ENCODE measurements around the gene DCBLD2.

Gene DCBLD2

DNA sequence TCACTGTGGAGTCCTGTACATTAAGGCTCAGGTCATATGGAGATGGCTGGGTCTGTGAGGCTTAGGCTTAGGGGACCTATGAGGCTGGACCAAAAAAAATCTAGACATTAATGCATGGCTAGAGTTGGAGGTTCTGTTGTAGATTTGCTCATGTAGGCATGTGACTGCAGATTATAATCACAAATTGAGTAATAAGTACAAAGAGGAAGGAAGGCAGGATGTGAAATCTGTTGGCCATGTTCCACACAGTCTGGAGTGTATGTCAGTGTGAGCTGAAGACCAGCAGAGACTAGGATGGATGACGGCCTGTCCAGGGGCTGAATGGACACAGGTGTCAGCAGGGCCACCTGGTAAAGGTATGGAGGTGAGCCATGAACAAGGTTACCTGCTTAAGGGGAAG, 138.4 kb downstream of the DCBLD2 start, which contains the start of gene ST3GAL6:
ST3GAL6 (plus strand) TSS at position 265 of the 400 bp plus-strand sequence. CDS start 5,101 bp downstream, outside the sequence.
- Histone ChIP-seq H3K27ac (ENCODE audit: low read depth in 2 of 2, low read length in 2 of 2) (peak within 1 kb of the TSS in 1 of 2 donors; percentile 25), H3K9ac (ENCODE audit: low read depth in 1 of 2, low read length in 2 of 2) (no peak within 1 kb of the TSS), H3K4me3 (ENCODE audit: low read length in 2 of 2) (peak within 1 kb of the TSS; percentile 7 to 51), H3K27me3 (ENCODE audit: control insufficient read depth in 2 of 2, insufficient read depth in 2 of 2, low read length in 2 of 2) (no peaks in the 10 kb centered on the region), H3K36me3 (ENCODE audit: control insufficient read depth in 2 of 2, insufficient read depth in 2 of 2, low read length in 2 of 2) (no peaks in the 10 kb centered on the region), H3K9me3 (ENCODE audit: control insufficient read depth in 2 of 2, low read length in 2 of 2) (no peaks in the 10 kb centered on the region), H3K4me1 (ENCODE audit: control insufficient read depth in 2 of 2, insufficient read depth in 2 of 2, low read length in 2 of 2) (no peaks in the 10 kb centered on the region)

DNA sequence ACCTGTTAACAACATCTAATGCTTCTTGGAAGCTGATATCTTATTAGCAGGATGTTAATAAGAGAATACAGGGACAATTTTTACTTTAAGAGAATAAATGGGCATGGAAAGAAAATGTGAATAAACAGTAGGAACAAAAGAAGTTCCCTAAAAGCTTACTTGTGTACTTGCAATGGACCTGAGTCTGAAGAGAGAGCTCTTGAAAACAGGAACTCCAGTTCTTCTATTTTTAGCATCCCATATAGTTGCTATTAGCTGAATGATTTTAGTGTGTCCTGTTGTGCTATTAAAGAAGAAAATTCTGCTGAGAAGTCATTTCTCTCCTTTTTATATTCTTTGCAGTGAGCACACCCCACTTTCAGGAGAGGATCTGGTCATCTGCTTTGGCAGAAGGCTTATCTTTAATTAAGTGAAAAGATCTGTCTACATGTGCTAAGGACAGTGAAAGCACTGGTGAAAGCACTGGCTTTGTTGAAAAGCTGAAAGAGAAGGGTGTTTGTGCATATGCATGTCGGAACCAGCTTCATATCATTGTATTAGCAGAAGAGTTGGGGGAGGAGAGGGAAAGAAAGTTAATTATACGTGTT, 139.8 kb downstream of the DCBLD2 start:
- Histone ChIP-seq H3K4me1 (ENCODE audit: control insufficient read depth in 2 of 2, insufficient read depth in 2 of 2, low read length in 2 of 2) (no peaks in the 10 kb centered on the region), H3K9me3 (ENCODE audit: control insufficient read depth in 2 of 2, low read length in 2 of 2) (no peaks in the 10 kb centered on the region), H3K27me3 (ENCODE audit: control insufficient read depth in 2 of 2, insufficient read depth in 2 of 2, low read length in 2 of 2) (no peaks in the 10 kb centered on the region), H3K36me3 (ENCODE audit: control insufficient read depth in 2 of 2, insufficient read depth in 2 of 2, low read length in 2 of 2) (no peaks in the 10 kb centered on the region), H3K9ac (ENCODE audit: low read depth in 1 of 2, low read length in 2 of 2) (no peak overlapping the region), H3K4me3 (ENCODE audit: low read length in 2 of 2) (no peak overlapping the region), H3K27ac (ENCODE audit: low read depth in 2 of 2, low read length in 2 of 2) (peak overlapping the region in 1 of 2 donors; percentile 4)

GRCh38 chr3:98759629-98760028, 141.9 kb downstream of the DCBLD2 start:
- Histone ChIP-seq H3K9ac (ENCODE audit: low read depth in 1 of 2, low read length in 2 of 2) (no peak overlapping the region), H3K4me1 (ENCODE audit: control insufficient read depth in 2 of 2, insufficient read depth in 2 of 2, low read length in 2 of 2) (no peaks in the 10 kb centered on the region), H3K4me3 (ENCODE audit: low read length in 2 of 2) (no peak overlapping the region), H3K36me3 (ENCODE audit: control insufficient read depth in 2 of 2, insufficient read depth in 2 of 2, low read length in 2 of 2) (no peaks in the 10 kb centered on the region), H3K9me3 (ENCODE audit: control insufficient read depth in 2 of 2, low read length in 2 of 2) (no peaks in the 10 kb centered on the region), H3K27ac (ENCODE audit: low read depth in 2 of 2, low read length in 2 of 2) (no peak overlapping the region), H3K27me3 (ENCODE audit: control insufficient read depth in 2 of 2, insufficient read depth in 2 of 2, low read length in 2 of 2) (no peaks in the 10 kb centered on the region)

DNA sequence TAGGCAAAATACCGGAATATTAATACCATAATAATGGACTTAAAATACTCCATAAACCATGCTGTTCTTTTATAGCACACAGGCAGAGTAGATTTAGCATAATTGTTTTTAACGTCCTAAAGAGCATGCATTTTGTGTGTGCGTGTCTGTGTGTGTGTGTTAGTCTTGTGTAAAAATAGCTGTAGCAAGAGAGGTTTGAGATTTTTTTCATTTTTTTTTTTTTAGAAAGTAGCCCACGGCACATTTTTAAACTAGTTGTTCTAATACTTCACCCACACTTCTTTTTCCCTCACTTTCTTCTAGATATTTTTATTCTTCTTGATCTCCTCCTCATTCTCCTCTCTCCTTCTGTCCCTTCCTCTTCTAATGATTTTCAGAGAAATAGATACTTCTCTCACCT, 145.9 kb downstream of the DCBLD2 start:
- Histone ChIP-seq H3K9me3 (ENCODE audit: control insufficient read depth in 2 of 2, low read length in 2 of 2) (no peaks in the 10 kb centered on the region), H3K4me1 (ENCODE audit: control insufficient read depth in 2 of 2, insufficient read depth in 2 of 2, low read length in 2 of 2) (no peaks in the 10 kb centered on the region), H3K27me3 (ENCODE audit: control insufficient read depth in 2 of 2, insufficient read depth in 2 of 2, low read length in 2 of 2) (no peaks in the 10 kb centered on the region), H3K9ac (ENCODE audit: low read depth in 1 of 2, low read length in 2 of 2) (no peak overlapping the region), H3K36me3 (ENCODE audit: control insufficient read depth in 2 of 2, insufficient read depth in 2 of 2, low read length in 2 of 2) (no peaks in the 10 kb centered on the region), H3K27ac (ENCODE audit: low read depth in 2 of 2, low read length in 2 of 2) (no peak overlapping the region), H3K4me3 (ENCODE audit: low read length in 2 of 2) (no peak overlapping the region)

DNA sequence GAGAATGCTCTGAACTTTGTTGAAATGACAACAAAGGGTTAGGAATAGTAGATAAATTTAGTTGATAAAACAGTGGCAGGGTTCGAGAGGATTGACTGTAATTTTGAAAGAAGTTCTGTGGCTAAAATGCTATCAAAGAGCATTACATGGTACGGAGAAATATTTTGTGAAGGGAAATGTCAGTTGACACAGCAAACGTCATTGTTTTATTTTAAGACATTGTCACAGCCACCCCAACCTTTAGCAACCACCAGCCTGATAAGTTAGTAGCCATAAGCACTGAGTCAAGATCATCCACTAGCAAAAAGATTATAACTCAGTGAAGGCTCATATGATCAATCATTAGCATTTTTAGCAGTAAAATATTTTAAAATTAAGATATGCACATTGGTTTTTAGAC, 147.0 kb downstream of the DCBLD2 start:
- H3K9ac ChIP-seq (ENCODE audit: low read depth in 1 of 2, low read length in 2 of 2): no peak overlapping the region
- H3K36me3 ChIP-seq (ENCODE audit: control insufficient read depth in 2 of 2, insufficient read depth in 2 of 2, low read length in 2 of 2): no peaks in the 10 kb centered on the region
- no peaks in the 10 kb centered on the region for H3K9me3 ChIP-seq (ENCODE audit: control insufficient read depth in 2 of 2, low read length in 2 of 2)
- H3K27ac ChIP-seq (ENCODE audit: low read depth in 2 of 2, low read length in 2 of 2): no peak overlapping the region
- no peak overlapping the region for H3K4me3 ChIP-seq (ENCODE audit: low read length in 2 of 2)
- H3K27me3 ChIP-seq (ENCODE audit: control insufficient read depth in 2 of 2, insufficient read depth in 2 of 2, low read length in 2 of 2): no peaks in the 10 kb centered on the region
- H3K4me1 ChIP-seq (ENCODE audit: control insufficient read depth in 2 of 2, insufficient read depth in 2 of 2, low read length in 2 of 2): no peaks in the 10 kb centered on the region

- H3K9ac ChIP-seq (ENCODE audit: low read depth in 1 of 2, low read length in 2 of 2): no peak overlapping the region
- no peaks in the 10 kb centered on the region for H3K27me3 ChIP-seq (ENCODE audit: control insufficient read depth in 2 of 2, insufficient read depth in 2 of 2, low read length in 2 of 2)
- H3K4me1 ChIP-seq (ENCODE audit: control insufficient read depth in 2 of 2, insufficient read depth in 2 of 2, low read length in 2 of 2): no peaks in the 10 kb centered on the region
- no peak overlapping the region for H3K27ac ChIP-seq (ENCODE audit: low read depth in 2 of 2, low read length in 2 of 2)
- H3K9me3 ChIP-seq (ENCODE audit: control insufficient read depth in 2 of 2, low read length in 2 of 2): no peaks in the 10 kb centered on the region
- H3K36me3 ChIP-seq (ENCODE audit: control insufficient read depth in 2 of 2, insufficient read depth in 2 of 2, low read length in 2 of 2): no peaks in the 10 kb centered on the region
- H3K4me3 ChIP-seq (ENCODE audit: low read length in 2 of 2): no peak overlapping the region
Observed at GRCh38 chr3:98750276-98750919, 151.1 kb downstream of the DCBLD2 start.

- H3K9me3 ChIP-seq (ENCODE audit: control insufficient read depth in 2 of 2, low read length in 2 of 2): no peaks in the 10 kb centered on the region
- H3K4me1 ChIP-seq (ENCODE audit: control insufficient read depth in 2 of 2, insufficient read depth in 2 of 2, low read length in 2 of 2): no peaks in the 10 kb centered on the region
- H3K9ac ChIP-seq (ENCODE audit: low read depth in 1 of 2, low read length in 2 of 2): no peak overlapping the region
- H3K4me3 ChIP-seq (ENCODE audit: low read length in 2 of 2): no peak overlapping the region
- H3K27ac ChIP-seq (ENCODE audit: low read depth in 2 of 2, low read length in 2 of 2): no peak overlapping the region
- H3K36me3 ChIP-seq (ENCODE audit: control insufficient read depth in 2 of 2, insufficient read depth in 2 of 2, low read length in 2 of 2): no peaks in the 10 kb centered on the region
- H3K27me3 ChIP-seq (ENCODE audit: control insufficient read depth in 2 of 2, insufficient read depth in 2 of 2, low read length in 2 of 2): no peaks in the 10 kb centered on the region
Observed at GRCh38 chr3:98746882-98747281, 154.6 kb downstream of the DCBLD2 start.

- no peak overlapping the region for H3K4me3 ChIP-seq (ENCODE audit: low read length in 2 of 2)
- no peaks in the 10 kb centered on the region for H3K36me3 ChIP-seq (ENCODE audit: control insufficient read depth in 2 of 2, insufficient read depth in 2 of 2, low read length in 2 of 2)
- H3K27me3 ChIP-seq (ENCODE audit: control insufficient read depth in 2 of 2, insufficient read depth in 2 of 2, low read length in 2 of 2): no peaks in the 10 kb centered on the region
- no peaks in the 10 kb centered on the region for H3K9me3 ChIP-seq (ENCODE audit: control insufficient read depth in 2 of 2, low read length in 2 of 2)
- no peak overlapping the region for H3K27ac ChIP-seq (ENCODE audit: low read depth in 2 of 2, low read length in 2 of 2)
- H3K9ac ChIP-seq (ENCODE audit: low read depth in 1 of 2, low read length in 2 of 2): no peak overlapping the region
- no peaks in the 10 kb centered on the region for H3K4me1 ChIP-seq (ENCODE audit: control insufficient read depth in 2 of 2, insufficient read depth in 2 of 2, low read length in 2 of 2)
Observed at GRCh38 chr3:98746122-98746521, 155.4 kb downstream of the DCBLD2 start.
